Upper lobe of left lung (tissue), 6 donors: ENCODE data around the gene PFKM. TPM values are rescaled to one million over a fixed set of nuclear protein-coding genes. Genes with fewer than 3 reads are reported as not detected.
A peak's percentile ranks its signal among the peaks of the same experiment; 100 is the strongest.
"Not testable (repeated sequence)": the region's sequence is repeated elsewhere in the genome, so short reads cannot be mapped to it uniquely, and the experiment has no call there.

Experiments
- ATAC-seq, 2 donors: fragments of 200-7000 bp; cut with Tn5 transposase; one replicate each; pipeline ENCODE4 v1.9.1; 2022; ENCODE audit warnings: mild to moderate bottlenecking in 2 of 2, moderate library complexity in 2 of 2; ENCODE audit not compliant: low FRiP score in 2 of 2
- DNase-seq, 2 donors: peaks; one replicate each; pipeline ENCODE4 v3.0.0-alpha.2; 2019 to 2020
- H3K27ac ChIP-seq, 4 donors: fragments of 200-600 bp; sonication (generic); one replicate each; pipeline ENCODE4 v1.5.1; 2016 to 2019
- H3K27me3 ChIP-seq, 4 donors: fragments of 200-600 bp; sonication (generic); one replicate each; pipeline ENCODE4 v1.5.1; 2017 to 2019
- H3K36me3 ChIP-seq, 4 donors: fragments of 200-600 bp; sonication (generic); one replicate each; pipeline ENCODE4 v1.5.1; 2016 to 2019
- H3K4me1 ChIP-seq, 4 donors: fragments of 200-600 bp; sonication (generic); one replicate each; pipeline ENCODE4 v1.5.1; 2018 to 2019
- H3K4me3 ChIP-seq, 4 donors: fragments of 200-600 bp; sonication (generic); one replicate each; pipeline ENCODE4 v1.5.1; 2017 to 2019; ENCODE audit warnings: mild to moderate bottlenecking in 2 of 4, moderate library complexity in 1 of 4
- H3K9me3 ChIP-seq, 4 donors: fragments of 200-600 bp; sonication (generic); one replicate each; pipeline ENCODE4 v1.5.1; 2018 to 2019
- CTCF ChIP-seq, 6 experiments: fragments of 450-650 bp in 4 of 6; fragments of 200-600 bp in 2 of 6; sonication (generic) in 2 of 6; IDR thresholded peaks; one replicate each; pipeline ENCODE4 v1.5.1; 2016 to 2019; ENCODE audit warnings: antibody characterized with exemption in 6 of 6
- EP300 ChIP-seq, 4 donors: sonication (generic); formaldehyde crosslinking; IDR thresholded peaks; one replicate each; pipeline ENCODE4 v1.5.1; 2017; ENCODE audit warnings: antibody characterized with exemption in 4 of 4, control low read depth in 2 of 4
- POLR2A ChIP-seq, 4 donors: fragments of 450-650 bp; IDR thresholded peaks; one replicate each; pipeline ENCODE4 v1.5.1; 2016 to 2017; ENCODE audit warnings: antibody characterized with exemption in 4 of 4, mild to moderate bottlenecking in 2 of 4
- POLR2AphosphoS5 ChIP-seq, 2 donors: sonication (generic); formaldehyde crosslinking; IDR thresholded peaks; one replicate each; pipeline ENCODE4 v1.5.1; 2017; ENCODE audit warnings: antibody characterized with exemption in 2 of 2
- WGBS, 2 donors: methylation state at CpG; one replicate each; pipeline ENCODE4 v1.1.5; 2017 to 2018; 5-methylcytosine and 5-hydroxymethylcytosine counted together
- total RNA-seq, 6 donors: library from RNA; depleted of rRNA in 4 of 6; stranded (reverse); fragments of >200 nt in 4 of 6; gene quantifications; one replicate each; pipeline versions ENCODE4 v1.1.0 to v1.2.1, GENCODE V29; 2016 to 2021
- donor health status: DM: no; HTN: no; CAD: no; lungs with moderate emphysema.
- donor health status: DM: no; HTN: yes; CAD: no; lungs with severe emphysema.

PFKM gene
- total RNA-seq, 6 donors from 2014 or later, result 21.4 to 52.4 (median 36.3) TPM

- 67 to 70% methylated on average over 5 of the region's 5 CpGs for WGBS, 2 donors
- ATAC-seq, result no peak
- no peak for DNase-seq
- Histone ChIP-seq H3K9me3 (no peaks in the 10 kb centered on the region), H3K27ac (peak overlapping the region; percentile 91 to 96 (median 94)), H3K27me3 (no peaks in the 10 kb centered on the region), H3K4me1 (peaks cover 17 to 27% (median 26%) of the 10 kb centered on the region in 4 donors), H3K4me3 (peak overlapping the region in 3 of 4 donors; percentile 66 to 98 (median 87)), H3K36me3 (no peaks in the 10 kb centered on the region)
- TF ChIP-seq CTCF (IDR thresholded peaks at IDR 0.05) (no peak), EP300 (IDR thresholded peaks at IDR 0.05) (no peak), POLR2AphosphoS5 (IDR thresholded peaks at IDR 0.05) (no peak)
Observed at GRCh38 chr12:48106681-48107613, 12.2 kb upstream of the PFKM start.

GRCh38 chr12:48109424-48109823 lies 9.7 kb upstream of the PFKM start:
- Histone ChIP-seq H3K9me3 (no peaks in the 10 kb centered on the region), H3K27me3 (no peaks in the 10 kb centered on the region), H3K27ac (no peak overlapping the region), H3K4me3 (no peak overlapping the region), H3K36me3 (no peaks in the 10 kb centered on the region), H3K4me1 (peaks cover 15 to 25% (median 16%) of the 10 kb centered on the region in 4 donors)
- DNase-seq (no peak), ATAC-seq (no peak)
- TF ChIP-seq POLR2A (IDR thresholded peaks at IDR 0.05), result no peak
- no peak for TF ChIP-seq CTCF (IDR thresholded peaks at IDR 0.05)
- TF ChIP-seq EP300 (IDR thresholded peaks at IDR 0.05), result no peak
- no peak for TF ChIP-seq POLR2AphosphoS5 (IDR thresholded peaks at IDR 0.05)

- peaks cover 7 to 19% (median 8%) of the 10 kb centered on the region in 4 donors for H3K4me1 ChIP-seq
- no peaks in the 10 kb centered on the region for H3K27me3 ChIP-seq
- TF ChIP-seq EP300 (IDR thresholded peaks at IDR 0.05), result no peak
- no peak for TF ChIP-seq POLR2A (IDR thresholded peaks at IDR 0.05)
- TF ChIP-seq POLR2AphosphoS5 (IDR thresholded peaks at IDR 0.05), result no peak
- TF ChIP-seq CTCF (IDR thresholded peaks at IDR 0.05), result no peak
- no peak overlapping the region for H3K4me3 ChIP-seq
- DNase-seq (peak in 1 of 2 donors; percentile 76), ATAC-seq (peak in 1 of 2 donors; percentile 92)
- 60 to 67% methylated on average over 1 of the region's 1 CpG for WGBS, 2 donors
- no peak overlapping the region for H3K27ac ChIP-seq
- H3K36me3 ChIP-seq, result no peaks in the 10 kb centered on the region
- no peaks in the 10 kb centered on the region for H3K9me3 ChIP-seq
Observed at GRCh38 chr12:48110691-48111311, 8.4 kb upstream of the PFKM start.

GRCh38 chr12:48111312-48111693 lies 7.9 kb upstream of the PFKM start:
- DNase-seq, H3K27ac ChIP-seq, ATAC-seq, H3K27me3 ChIP-seq, H3K36me3 ChIP-seq, H3K4me3 ChIP-seq, H3K9me3 ChIP-seq: not testable (repeated sequence)
- H3K4me1 ChIP-seq, result peaks cover 7 to 19% (median 8%) of the 10 kb centered on the region in 4 donors
- WGBS, 2 donors, result 94% methylated on average over 5 of the region's 5 CpGs

- no peak for DNase-seq
- WGBS, 2 donors, result 85 to 100% methylated on average over 1 of the region's 1 CpG
- ATAC-seq, result no peak
- no peaks in the 10 kb centered on the region for H3K9me3 ChIP-seq
- H3K27ac ChIP-seq, result no peak overlapping the region
- H3K4me3 ChIP-seq, result no peak overlapping the region
- H3K27me3 ChIP-seq, result no peaks in the 10 kb centered on the region
- TF ChIP-seq POLR2AphosphoS5 (IDR thresholded peaks at IDR 0.05) (no peak), POLR2A (IDR thresholded peaks at IDR 0.05) (no peak), CTCF (IDR thresholded peaks at IDR 0.05) (no peak), EP300 (IDR thresholded peaks at IDR 0.05) (no peak)
- H3K36me3 ChIP-seq, result no peaks in the 10 kb centered on the region
- peaks cover 6 to 22% (median 12%) of the 10 kb centered on the region in 4 donors for H3K4me1 ChIP-seq
Observed at GRCh38 chr12:48115957-48116356, 3.2 kb upstream of the PFKM start.
